Activated naive CD8-positive, alpha-beta T cell treated with anti-CD3 and anti-CD28 coated beads for 36 hours (primary cell): ENCODE measurements around the gene ENTR1. TPM values are rescaled to one million over a fixed set of nuclear protein-coding genes. Genes with fewer than 3 reads are reported as not detected.

Source experiments
- DNase-seq: peaks from one replicate; pipeline ENCODE4 v3.0.0; 2021
- H3K27ac Mint-ChIP-seq: one replicate; pipeline ENCODE4 v1.8.0; 2022; ENCODE audit warnings: mild to moderate bottlenecking, moderate library complexity, mixed read lengths
- H3K27me3 Mint-ChIP-seq: one replicate; pipeline ENCODE4 v1.8.0; 2022; ENCODE audit warnings: mild to moderate bottlenecking, mixed read lengths
- H3K36me3 Mint-ChIP-seq: one replicate; pipeline ENCODE4 v1.8.0; 2021; ENCODE audit warnings: mild to moderate bottlenecking, mixed read lengths
- H3K4me1 Mint-ChIP-seq: one replicate; pipeline ENCODE4 v1.8.0; 2021; ENCODE audit warnings: mixed read lengths
- H3K4me3 Mint-ChIP-seq: one replicate; pipeline ENCODE4 v1.8.0; 2022; ENCODE audit warnings: mild to moderate bottlenecking, moderate library complexity, mixed read lengths
- H3K9me3 Mint-ChIP-seq: one replicate; pipeline ENCODE4 v1.8.0; 2022; ENCODE audit warnings: mixed read lengths
- total RNA-seq, 2 experiments: library from RNA; stranded (reverse); gene quantifications; one replicate each; pipeline ENCODE4 v1.2.3, GENCODE V29; 2021

ENTR1 gene
- total RNA-seq, 2 experiments from 2014 or later, result 55.4 to 58.2 TPM

DNA sequence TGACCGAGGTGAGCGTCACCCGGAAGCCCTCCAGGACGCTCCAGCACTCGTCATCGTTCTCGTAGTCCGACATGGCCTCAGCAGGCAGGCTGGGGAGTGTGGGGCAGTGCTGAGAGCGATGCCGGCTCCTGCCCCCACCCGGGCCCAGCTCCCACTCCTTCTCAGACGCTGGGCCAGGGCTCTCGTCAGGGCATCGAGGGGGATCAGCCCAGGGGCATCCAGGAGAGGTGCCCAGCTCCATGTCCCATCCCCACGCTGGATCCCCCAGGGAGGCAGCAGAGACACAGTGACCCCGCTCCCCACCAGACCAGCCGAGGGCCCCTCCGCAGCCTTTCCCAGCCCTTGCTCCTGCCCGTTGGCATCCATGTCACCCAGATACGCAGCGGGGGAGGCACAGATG is 38.4 kb downstream of the ENTR1 start:
- H3K27ac Mint-ChIP-seq, result no peak overlapping the region
- H3K36me3 Mint-ChIP-seq, result peaks cover 3% of the 10 kb centered on the region
- peaks cover 2% of the 10 kb centered on the region for H3K4me1 Mint-ChIP-seq
- H3K9me3 Mint-ChIP-seq, result no peaks in the 10 kb centered on the region
- DNase-seq, result no peak
- no peaks in the 10 kb centered on the region for H3K27me3 Mint-ChIP-seq
- H3K4me3 Mint-ChIP-seq, result no peak overlapping the region

DNA sequence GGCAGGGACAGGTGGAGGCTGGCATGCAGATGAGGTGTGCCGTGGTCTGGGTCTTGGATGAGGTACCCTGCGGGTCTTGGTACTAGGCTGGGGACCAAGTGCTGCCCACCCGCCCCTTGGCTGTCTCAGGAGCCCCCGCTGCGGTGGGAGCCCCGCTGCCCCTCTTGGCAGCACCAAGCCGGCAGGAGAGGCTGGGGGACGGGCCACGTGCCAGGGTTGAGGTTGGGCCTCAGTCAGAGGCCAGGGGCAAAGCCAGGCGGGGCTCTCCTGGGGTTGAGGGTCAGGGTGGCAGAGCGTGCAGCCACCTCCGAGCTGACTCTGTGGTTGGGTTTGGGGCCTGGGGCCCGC is 38.9 kb downstream of the ENTR1 start:
- DNase-seq, result no peak
- peaks cover 3% of the 10 kb centered on the region for H3K36me3 Mint-ChIP-seq
- H3K9me3 Mint-ChIP-seq, result no peaks in the 10 kb centered on the region
- H3K27ac Mint-ChIP-seq, result no peak overlapping the region
- H3K27me3 Mint-ChIP-seq, result no peaks in the 10 kb centered on the region
- peaks cover 2% of the 10 kb centered on the region for H3K4me1 Mint-ChIP-seq
- H3K4me3 Mint-ChIP-seq, result no peak overlapping the region

DNA sequence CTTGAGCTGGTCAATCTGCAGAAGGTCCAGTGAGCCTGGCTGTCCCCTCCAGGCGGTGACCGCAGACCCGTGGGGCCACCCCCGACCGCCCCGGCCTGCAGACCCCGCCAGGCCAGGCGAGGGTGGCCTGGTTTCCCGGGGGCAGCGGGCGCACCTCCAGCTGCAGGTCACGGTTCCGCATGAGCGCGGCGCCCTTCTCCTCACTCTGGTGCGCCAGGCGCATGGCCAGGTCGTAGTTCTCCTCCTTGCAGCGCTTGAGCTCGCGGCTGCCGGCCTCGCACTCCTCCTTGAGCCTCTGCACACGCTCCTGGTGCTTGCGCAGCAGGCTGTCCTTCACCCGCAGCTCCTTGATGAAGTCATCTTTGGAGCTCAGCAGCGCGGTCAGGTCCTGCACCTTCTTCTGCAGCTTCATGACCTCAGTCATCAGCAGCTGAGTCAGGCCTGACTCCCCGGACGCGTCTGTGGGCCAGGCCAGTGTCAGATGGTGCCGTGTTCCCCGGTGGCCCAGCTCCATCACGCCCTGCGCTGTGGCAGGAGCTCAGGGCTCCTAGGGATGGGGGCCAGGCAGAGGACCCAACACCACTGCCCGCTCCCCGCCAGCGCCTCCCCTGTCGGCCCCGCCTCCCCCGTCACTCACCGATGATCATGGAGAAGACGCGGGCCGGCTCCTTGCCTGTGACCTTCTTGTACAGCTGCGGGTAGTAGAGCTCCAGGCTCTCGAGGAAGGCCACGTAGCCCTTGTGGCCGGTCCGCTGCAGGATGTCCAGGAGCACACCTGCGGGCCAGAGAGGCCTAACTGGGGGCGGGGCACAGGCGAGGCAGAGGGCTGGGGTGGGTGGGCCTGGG is 39.5 kb downstream of the ENTR1 start:
- H3K4me3 Mint-ChIP-seq, result no peak overlapping the region
- peaks cover 3% of the 10 kb centered on the region for H3K36me3 Mint-ChIP-seq
- no peak for DNase-seq
- H3K4me1 Mint-ChIP-seq, result peaks cover 2% of the 10 kb centered on the region
- no peak overlapping the region for H3K27ac Mint-ChIP-seq
- no peaks in the 10 kb centered on the region for H3K9me3 Mint-ChIP-seq
- H3K27me3 Mint-ChIP-seq, result no peaks in the 10 kb centered on the region

DNA sequence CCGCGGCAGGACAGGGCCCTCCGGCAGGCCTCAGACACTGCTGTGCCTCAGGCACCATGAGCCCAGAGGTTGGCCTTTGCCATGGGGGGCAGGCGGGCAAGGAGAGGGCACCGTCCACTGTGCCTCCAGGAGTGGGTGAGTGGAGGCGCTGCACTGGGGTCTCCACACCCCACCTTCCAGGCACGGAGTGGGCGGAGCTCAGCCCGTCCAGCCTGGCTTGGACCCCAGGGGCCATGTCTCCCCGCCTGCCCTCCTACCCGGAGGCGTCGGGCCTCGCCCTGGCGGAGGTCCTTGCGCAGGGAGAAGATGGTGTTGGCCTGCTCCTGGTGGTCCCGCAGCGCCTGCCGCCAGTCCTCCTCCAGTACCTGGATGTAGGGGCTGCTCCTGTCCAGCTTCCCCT is 40.4 kb downstream of the ENTR1 start:
- H3K27ac Mint-ChIP-seq, result no peak overlapping the region
- no peaks in the 10 kb centered on the region for H3K9me3 Mint-ChIP-seq
- peaks cover 3% of the 10 kb centered on the region for H3K36me3 Mint-ChIP-seq
- H3K27me3 Mint-ChIP-seq, result no peaks in the 10 kb centered on the region
- H3K4me3 Mint-ChIP-seq, result no peak overlapping the region
- peaks cover 2% of the 10 kb centered on the region for H3K4me1 Mint-ChIP-seq
- DNase-seq, result no peak

DNA sequence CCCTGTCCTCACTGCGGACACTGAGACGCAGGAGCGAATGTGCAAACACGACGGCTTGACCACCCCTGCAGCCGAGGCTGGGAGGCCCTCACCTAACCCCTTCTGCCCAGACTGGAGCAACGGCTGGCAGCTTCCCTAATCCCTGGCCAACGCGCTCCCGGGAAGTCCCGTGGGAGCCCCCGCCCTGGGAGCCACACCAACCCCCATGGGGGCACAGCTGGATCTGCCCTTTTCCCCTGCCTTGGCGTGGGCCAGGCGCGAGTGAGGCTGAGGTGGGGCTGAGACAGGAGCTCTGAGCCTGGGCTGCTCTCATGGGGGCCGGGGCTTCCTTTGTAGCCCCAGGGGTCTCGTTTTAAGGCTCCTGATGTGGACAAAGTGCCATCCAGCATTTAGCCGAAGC is 42.2 kb downstream of the ENTR1 start:
- H3K9me3 Mint-ChIP-seq, result no peaks in the 10 kb centered on the region
- H3K36me3 Mint-ChIP-seq, result no peaks in the 10 kb centered on the region
- peaks cover 2% of the 10 kb centered on the region for H3K4me1 Mint-ChIP-seq
- no peaks in the 10 kb centered on the region for H3K27me3 Mint-ChIP-seq
- DNase-seq, result no peak
- no peak overlapping the region for H3K27ac Mint-ChIP-seq
- no peak overlapping the region for H3K4me3 Mint-ChIP-seq

DNA sequence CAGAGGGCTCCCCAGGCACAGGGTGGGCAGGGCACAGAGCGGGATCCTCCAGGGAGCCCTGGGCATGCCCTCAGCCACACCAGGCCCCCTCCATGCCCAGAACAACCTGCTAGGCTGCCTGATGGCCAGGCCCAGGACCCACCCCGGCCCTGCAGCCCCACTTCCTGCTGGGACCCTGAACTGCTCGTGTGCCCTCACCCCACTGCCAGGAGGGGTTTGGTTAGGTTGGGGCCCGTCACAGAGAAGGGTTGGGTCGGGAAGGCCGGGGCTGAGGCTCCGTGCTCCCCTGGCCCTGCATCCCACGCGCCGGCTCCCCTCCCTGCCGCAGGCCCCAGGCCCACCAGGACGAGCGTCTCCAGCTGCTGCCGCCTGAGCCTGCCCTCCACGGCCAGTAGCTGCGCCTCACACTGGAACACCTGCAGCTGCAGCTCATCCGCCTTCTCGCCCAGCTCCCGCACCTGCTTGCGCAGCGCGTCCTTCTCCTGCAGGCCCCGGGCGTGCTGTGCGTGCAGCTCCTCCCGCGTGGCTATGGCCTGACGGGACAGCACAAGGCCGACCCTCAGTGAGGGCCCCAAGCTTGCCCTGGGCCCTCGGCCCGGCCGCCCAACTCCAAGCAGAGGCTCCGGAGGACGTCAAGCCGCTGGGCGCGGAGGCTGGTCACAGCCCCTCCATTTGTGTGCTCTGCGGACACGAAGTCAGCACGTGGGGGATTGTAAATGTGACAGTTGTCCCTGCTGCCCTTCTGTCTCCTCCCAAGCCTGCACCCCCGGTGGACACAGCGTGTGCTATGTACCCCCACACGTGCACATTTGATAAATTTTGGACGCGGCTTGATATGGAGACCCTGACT is 42.9 kb downstream of the ENTR1 start:
- no peaks in the 10 kb centered on the region for H3K36me3 Mint-ChIP-seq
- H3K27ac Mint-ChIP-seq, result no peak overlapping the region
- H3K4me3 Mint-ChIP-seq, result no peak overlapping the region
- H3K4me1 Mint-ChIP-seq, result peaks cover 2% of the 10 kb centered on the region
- no peaks in the 10 kb centered on the region for H3K9me3 Mint-ChIP-seq
- DNase-seq, result no peak
- no peaks in the 10 kb centered on the region for H3K27me3 Mint-ChIP-seq

DNA sequence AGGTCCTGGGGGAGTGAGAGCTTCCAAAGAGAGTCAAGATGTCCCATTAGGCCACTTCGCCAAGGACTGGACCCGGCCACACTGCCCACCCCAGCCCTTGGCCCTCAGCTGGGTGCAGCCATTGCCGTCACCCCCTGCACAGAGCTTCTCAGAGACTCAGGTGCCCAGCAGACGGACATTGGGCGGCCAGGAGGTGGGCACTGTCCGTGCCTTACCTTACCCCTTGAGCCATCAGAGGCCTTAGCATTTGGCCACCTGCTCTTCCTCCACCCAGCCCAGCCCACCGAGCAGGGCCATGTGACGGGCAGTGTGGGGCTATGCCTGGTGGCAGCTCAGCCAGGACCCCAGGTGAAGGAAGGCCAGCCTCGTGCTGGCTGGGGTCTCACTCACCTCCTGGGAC is 43.6 kb downstream of the ENTR1 start:
- no peak overlapping the region for H3K27ac Mint-ChIP-seq
- no peak for DNase-seq
- H3K27me3 Mint-ChIP-seq, result no peaks in the 10 kb centered on the region
- no peak overlapping the region for H3K4me3 Mint-ChIP-seq
- H3K4me1 Mint-ChIP-seq, result peaks cover 2% of the 10 kb centered on the region
- no peaks in the 10 kb centered on the region for H3K36me3 Mint-ChIP-seq
- no peaks in the 10 kb centered on the region for H3K9me3 Mint-ChIP-seq

DNA sequence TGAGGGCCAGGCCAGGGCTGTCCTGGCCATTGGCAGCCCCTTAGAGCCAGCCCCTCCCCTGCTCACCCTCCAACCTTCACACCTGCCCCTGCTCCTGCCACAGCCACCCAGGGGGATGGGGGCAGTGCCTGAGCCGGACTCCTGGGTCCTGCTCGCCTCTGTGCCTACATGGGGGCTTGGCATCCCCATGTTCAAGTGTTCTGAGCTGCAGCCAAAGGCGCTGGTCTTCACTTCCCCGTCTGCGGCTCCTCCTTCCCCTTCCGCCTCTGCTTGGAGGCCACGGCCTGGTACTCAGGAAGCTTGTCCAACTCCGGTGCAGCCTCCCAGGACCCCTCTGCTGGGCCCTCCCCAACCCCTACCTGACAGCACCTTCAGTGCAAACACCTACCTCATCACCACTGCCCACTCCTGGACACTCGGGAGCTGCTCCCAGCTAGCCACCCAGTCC is 44.6 kb downstream of the ENTR1 start:
- no peaks in the 10 kb centered on the region for H3K36me3 Mint-ChIP-seq
- H3K4me3 Mint-ChIP-seq, result no peak overlapping the region
- H3K27me3 Mint-ChIP-seq, result no peaks in the 10 kb centered on the region
- peak overlapping the region; percentile 29 for H3K27ac Mint-ChIP-seq
- DNase-seq, result no peak
- no peaks in the 10 kb centered on the region for H3K9me3 Mint-ChIP-seq
- H3K4me1 Mint-ChIP-seq, result peaks cover 2% of the 10 kb centered on the region

DNA sequence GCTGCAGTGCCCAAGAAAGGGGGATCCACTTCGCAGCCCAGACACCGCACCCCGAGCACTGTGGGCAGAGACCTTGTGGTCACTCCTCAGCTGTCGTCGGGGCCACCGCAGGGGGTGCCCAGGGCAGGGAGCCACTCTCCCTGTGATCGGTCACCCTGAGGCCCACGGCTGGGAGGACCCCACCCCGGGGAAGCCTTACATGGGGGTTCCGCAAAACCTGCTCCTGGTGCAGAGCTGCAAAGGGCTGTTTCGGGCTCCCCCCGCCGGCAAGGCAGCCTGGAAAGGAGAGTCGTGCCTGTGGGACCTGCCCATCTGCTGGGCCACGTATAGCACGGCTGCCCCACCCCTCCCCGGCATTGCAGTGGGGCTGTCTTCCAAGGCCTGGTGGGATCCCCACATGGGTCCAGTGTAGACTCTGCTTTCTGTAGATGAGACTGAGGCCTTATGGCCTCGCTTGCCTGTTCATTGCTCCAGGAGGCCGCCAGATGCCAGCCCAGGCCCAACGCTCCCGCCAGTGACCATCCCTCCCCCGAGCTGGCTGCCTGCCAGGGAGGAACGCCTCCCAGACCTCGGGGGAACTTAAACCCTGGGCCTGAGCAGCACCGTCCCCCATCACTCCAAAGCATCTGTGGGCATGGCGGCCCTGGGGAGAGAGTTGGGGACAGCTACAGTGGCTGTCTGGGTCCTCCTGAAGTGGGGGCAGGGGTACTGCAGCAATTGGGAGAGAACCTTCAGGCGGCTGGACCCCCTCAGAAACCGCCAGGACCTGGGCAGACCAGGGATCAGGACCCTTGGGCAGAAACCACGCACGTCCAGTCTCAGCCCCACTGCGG is 45.3 kb downstream of the ENTR1 start:
- H3K9me3 Mint-ChIP-seq, result no peaks in the 10 kb centered on the region
- H3K4me3 Mint-ChIP-seq, result no peak overlapping the region
- H3K4me1 Mint-ChIP-seq, result peaks cover 2% of the 10 kb centered on the region
- H3K36me3 Mint-ChIP-seq, result no peaks in the 10 kb centered on the region
- H3K27ac Mint-ChIP-seq, result no peak overlapping the region
- no peak for DNase-seq
- H3K27me3 Mint-ChIP-seq, result no peaks in the 10 kb centered on the region

DNA sequence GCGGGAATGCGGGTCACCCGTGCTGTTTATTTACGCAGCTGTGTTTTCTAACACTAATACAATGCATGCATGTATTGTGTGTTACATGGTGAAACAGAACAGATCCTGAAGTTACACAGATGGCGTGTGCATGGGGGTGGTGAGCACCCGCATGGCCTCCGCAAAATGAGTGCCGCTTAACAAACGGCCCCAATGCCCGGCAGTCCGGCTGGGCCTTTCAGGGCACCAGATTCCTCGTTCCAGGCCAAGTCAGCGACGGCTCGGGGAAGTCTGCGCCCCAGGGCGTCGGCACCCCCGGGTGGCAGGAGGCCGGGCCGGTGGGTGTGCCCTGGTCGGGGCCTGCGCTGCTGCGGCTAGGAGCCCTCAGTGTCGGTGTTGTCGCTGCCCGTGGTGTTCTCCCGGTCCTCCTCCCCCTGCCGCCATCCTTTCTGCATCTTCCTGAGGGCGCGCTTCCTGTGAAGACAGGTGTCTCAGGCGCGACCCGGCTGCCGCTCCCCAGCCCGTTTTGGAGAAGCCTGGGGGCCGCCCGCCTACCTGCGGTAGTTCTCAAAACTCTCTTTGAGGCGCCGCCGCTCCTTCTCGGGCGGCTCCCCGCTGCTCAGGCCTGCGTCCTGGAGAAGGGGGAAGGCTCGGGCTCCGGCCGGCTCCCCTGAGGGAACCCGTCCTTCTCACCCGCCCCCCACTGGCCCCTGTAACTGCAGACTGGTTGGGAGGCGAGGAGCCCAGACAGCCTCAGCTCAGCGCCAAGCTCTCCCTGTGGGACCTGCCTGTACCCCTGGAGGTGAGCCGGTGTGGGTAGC is 46.3 kb downstream of the ENTR1 start:
- no peaks in the 10 kb centered on the region for H3K36me3 Mint-ChIP-seq
- H3K9me3 Mint-ChIP-seq, result no peaks in the 10 kb centered on the region
- H3K27ac Mint-ChIP-seq, result no peak overlapping the region
- DNase-seq, result no peak
- H3K4me3 Mint-ChIP-seq, result peak overlapping the region; percentile 14
- H3K27me3 Mint-ChIP-seq, result no peaks in the 10 kb centered on the region
- H3K4me1 Mint-ChIP-seq, result peaks cover 2% of the 10 kb centered on the region

DNA sequence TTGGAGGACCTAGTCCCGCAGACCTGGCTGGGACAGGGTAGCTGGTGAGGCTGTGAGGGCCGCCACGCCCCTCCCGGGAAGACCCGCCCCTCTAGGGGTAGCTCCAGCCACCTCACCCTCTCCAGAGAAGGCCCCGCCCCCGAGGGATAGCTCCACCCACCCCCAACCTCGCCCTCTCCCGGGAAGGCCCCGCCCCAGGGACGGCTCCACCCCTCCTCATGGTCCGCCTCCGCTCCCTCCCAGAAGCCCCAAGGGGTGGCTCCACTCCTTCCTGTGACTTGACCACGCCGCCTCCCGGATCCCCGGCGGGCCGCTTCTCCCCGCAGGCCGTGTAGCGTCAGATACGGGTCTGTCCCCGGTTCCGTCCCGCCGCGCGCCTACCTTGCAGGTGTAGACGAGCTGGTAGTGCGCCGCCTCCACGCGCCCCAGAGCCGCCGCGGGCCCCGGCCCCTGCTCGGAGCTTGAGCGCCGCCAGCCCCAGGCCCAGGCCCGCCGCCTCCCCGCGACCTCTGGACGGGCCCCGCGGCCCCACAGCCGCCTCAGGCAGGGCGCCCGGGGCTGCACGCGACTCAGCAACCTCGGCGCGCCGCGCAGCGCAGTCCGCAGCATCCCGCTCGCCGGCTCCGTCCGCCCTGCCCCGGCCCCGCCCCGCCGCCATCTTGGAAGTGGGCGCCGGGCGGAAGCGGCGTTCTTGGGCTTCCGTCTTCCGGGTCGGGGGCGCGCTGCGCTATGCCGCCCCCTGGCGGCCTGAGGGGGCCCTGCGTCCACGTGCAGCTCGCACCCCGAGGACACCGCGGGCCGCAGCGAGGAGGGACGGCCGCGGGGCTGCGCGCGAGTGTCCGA is 47.1 kb downstream of the ENTR1 start, which contains the start of gene DNLZ:
DNLZ (minus strand) TSS at position 639 of the 843 bp plus-strand sequence; CDS start at position 609, 30 bp downstream.
- peak; percentile 94 for DNase-seq
- no peaks in the 10 kb centered on the region for H3K27me3 Mint-ChIP-seq
- H3K27ac Mint-ChIP-seq, result peak within 1 kb of the TSS; percentile 88
- peaks cover 2% of the 10 kb centered on the region for H3K4me1 Mint-ChIP-seq
- H3K36me3 Mint-ChIP-seq, result no peaks in the 10 kb centered on the region
- peak within 1 kb of the TSS; percentile 84 for H3K4me3 Mint-ChIP-seq
- no peaks in the 10 kb centered on the region for H3K9me3 Mint-ChIP-seq

DNA sequence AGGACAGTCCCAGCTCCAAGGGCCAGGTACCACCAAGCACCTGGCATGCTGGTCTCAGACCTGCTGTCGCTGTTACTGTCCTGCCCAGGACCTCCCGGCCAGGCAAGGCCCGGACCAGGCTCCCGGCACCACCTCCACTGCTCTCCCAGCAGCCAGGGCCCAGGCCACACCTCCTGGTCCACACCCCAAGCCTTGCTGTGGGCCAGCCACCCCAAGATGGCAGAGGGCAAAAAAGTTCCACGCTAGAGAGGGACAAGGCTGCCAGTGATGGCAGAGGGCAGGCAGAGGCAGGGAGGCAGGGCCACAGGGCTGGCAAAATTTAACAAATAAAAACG is 48.0 kb downstream of the ENTR1 start:
- no peak overlapping the region for H3K4me3 Mint-ChIP-seq
- peaks cover 2% of the 10 kb centered on the region for H3K4me1 Mint-ChIP-seq
- H3K27ac Mint-ChIP-seq, result peak overlapping the region; percentile 29
- no peaks in the 10 kb centered on the region for H3K27me3 Mint-ChIP-seq
- DNase-seq, result no peak
- no peaks in the 10 kb centered on the region for H3K36me3 Mint-ChIP-seq
- H3K9me3 Mint-ChIP-seq, result no peaks in the 10 kb centered on the region

DNA sequence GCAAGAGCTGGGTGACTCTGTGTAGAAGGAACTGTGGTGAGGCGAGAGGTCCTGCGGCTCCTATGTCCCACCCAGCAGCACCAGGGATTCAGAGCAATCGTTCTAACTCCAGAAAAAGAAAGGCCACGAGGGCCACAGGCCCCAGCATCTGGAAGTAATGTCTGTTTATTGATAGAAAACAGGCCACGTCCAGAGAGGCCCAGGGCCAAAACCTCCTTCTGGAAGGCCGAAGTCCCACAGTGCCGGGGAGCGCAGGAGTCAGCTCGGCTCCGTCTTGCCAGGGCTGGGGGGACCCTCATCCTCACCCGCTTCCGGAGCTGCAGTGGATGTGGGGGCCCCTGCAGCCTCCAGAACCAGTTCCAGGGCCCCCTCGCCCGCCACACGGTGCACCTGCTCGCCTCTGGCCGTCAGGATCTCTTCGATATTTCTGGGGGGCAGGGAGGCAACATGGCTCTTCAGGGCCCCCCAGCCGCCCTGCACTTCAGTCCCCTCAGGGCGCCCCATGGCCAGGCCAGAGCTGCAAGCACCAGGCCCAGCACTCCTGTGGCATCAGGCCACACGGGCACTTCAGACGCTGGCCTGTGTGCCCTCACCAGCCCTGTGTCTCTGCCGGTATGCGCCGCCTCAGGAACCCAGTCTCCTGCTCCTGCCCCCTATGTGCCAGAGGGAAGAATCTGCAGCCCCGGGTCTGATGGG is 48.5 kb downstream of the ENTR1 start:
- H3K36me3 Mint-ChIP-seq, result no peaks in the 10 kb centered on the region
- H3K4me1 Mint-ChIP-seq, result peaks cover 2% of the 10 kb centered on the region
- no peak overlapping the region for H3K27ac Mint-ChIP-seq
- no peak for DNase-seq
- H3K9me3 Mint-ChIP-seq, result no peaks in the 10 kb centered on the region
- no peak overlapping the region for H3K4me3 Mint-ChIP-seq
- H3K27me3 Mint-ChIP-seq, result no peaks in the 10 kb centered on the region
